Anterior cingulate cortex (tissue), 58 donors: ENCODE measurements around the gene PPP1R13B.
"Not testable (repeated sequence)": the region's sequence is repeated elsewhere in the genome, so short reads cannot be mapped to it uniquely, and the experiment has no call there.

Experiments used
- DNase-seq, 58 donors: peaks; one replicate each; lab custom pipeline; 2025; lab: John Stamatoyannopoulos, UW

The PPP1R13B gene

DNA sequence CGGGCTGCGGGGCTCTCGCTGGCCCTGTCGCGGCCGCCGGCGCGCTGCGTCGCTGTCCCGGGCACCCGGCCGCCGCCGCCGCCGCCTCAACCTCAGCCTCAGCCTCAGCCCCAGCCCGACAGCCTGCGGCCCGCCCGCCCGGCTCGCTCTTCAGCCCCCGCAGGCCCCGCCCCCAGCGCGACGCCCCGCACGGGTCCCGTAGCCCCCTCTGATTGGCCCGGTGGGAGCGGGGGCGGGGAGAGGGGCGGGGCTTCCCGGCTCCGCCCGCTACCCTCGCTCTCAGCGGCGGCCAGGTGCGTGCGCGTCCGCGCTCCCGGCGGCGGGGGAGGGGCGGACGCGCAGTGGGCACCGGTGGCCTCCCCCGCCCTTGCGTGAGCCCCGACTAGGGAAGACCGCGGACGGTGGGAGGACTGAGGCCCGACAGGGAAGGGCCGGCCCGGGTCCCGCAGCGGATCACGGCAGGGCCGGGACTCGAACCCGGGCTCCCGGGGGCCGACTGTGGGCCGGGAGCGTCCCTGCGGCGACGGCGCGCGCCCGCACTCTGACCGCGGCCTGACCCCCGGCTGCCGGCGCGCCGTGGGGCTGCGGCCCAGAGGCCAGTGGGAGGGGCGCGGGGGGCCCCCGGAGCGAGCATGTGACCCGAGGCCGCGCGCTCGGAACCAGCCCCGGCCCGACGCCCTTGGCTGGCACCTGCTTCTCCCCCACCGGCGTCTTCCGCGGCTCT lies at the start of gene PPP1R13B:
Gene PPP1R13B (minus strand): TSS at position 125 of the 724 bp plus-strand sequence. CDS start 268 bp downstream, outside the sequence.
- DNase-seq = peak; percentile 14 to 95 (median 85)

- DNase-seq = no peak
These were observed 49.2 kb upstream of the PPP1R13B start for GRCh38 chr14:103896578-103896977.

DNA sequence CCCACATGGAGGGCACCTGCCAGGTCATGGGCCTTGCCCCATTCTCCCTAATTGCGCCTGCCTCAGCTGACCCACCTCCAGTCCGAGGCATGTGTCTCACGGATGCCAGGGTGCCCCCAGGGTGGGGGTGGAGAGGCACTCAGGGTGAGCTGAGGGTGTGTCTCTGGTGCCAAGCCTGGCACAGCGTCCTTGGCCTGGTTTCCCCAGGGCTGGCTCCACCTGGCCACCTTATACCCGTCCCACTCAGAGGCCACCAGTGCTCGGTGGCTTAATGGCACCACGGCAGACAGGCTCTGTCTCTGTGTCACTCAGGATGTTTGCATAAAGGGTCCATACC lies 47.3 kb upstream of the PPP1R13B start:
- DNase-seq = no peak

- DNase-seq = no peak
These were observed 46.8 kb upstream of the PPP1R13B start for GRCh38 chr14:103894034-103894722.

GRCh38 chr14:103892247-103892646 lies 44.9 kb upstream of the PPP1R13B start:
- DNase-seq = no peak

- DNase-seq = no peak
These were observed 44.4 kb upstream of the PPP1R13B start for GRCh38 chr14:103891667-103892215.

DNA sequence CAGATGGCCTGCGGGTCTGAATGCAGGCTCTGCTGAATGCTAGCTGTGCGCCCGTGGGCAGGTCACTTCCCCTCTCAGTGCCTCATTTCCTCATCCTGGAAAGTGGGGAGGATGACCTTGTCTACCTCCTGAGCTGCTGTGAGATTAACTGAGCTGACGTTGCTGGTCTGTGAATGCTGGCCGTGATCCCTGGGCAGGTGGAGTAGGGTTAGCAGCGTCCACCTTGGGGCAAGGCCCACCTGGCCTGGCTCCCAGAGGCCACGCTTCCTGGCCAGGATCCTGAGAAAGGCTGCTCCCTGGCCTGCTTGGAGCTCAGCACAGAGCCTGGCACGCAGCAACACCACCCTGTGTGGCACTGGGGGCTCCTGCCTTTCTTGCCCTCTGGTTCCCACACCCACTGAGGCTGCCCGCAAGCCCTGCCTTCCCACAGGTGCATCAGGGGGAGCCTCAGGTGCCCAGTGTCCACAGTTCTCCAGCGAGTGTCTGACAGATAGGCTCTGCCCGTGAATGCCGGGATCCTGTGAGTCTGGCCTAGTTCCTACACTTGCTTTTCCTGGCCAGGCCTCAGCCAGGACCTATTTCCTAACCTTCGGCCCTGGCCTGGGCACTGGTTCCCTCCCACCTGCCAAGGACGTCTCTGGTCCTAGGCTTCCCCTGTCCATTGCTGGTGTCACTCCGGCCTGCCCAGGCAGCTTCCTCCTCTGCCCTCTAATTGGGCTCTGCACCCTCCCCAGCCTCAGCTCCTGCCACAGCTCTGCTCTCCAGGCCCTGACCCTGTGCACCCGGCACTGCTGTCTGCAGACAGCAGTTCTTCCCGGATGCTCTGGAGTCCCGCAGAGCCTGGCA lies 43.7 kb upstream of the PPP1R13B start:
- no peak for DNase-seq

GRCh38 chr14:103890052-103890371 lies 42.6 kb upstream of the PPP1R13B start:
- no peak for DNase-seq

DNA sequence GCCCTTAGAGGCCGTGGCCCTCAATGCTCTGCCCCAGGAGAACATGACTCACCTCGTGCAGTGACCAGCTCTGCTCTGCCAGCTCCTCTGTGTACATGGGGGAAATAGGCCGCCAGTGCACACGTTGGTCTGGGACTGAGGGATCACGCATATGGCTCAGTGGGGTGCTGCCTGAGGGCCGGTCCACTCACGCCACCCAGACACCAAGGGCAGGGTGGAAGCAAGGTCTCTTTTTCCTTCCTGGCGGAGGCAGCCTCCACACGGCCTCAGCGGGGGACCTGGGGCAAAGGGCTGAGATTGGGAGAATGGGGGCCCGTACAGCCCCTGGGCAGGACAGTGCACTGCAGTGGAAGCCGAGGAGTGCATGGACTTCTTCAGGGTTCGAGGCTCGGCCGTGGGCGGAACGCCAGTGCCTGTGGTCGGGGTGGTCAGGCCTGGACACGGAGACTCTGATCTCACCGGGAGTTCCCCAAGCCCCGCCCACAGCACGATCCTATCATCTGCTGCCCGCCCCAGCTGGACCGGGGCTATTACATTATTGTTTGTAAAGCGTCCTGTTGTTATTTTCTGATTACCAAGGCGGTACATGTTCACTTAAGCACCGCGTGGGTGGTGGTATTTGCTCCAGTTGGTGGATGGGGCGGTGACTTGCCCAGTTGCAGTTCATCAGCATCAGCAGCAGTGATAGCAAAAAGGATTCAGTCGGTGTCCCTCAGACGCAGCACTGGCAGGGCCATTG lies 42.1 kb upstream of the PPP1R13B start:
- no peak for DNase-seq

- DNase-seq = not testable (repeated sequence)
These were observed 41.6 kb upstream of the PPP1R13B start for GRCh38 chr14:103889002-103889312.

- no peak for DNase-seq
These were observed 40.3 kb upstream of the PPP1R13B start for GRCh38 chr14:103887557-103888115.

GRCh38 chr14:103887170-103887501 lies 39.8 kb upstream of the PPP1R13B start:
- no peak for DNase-seq

DNA sequence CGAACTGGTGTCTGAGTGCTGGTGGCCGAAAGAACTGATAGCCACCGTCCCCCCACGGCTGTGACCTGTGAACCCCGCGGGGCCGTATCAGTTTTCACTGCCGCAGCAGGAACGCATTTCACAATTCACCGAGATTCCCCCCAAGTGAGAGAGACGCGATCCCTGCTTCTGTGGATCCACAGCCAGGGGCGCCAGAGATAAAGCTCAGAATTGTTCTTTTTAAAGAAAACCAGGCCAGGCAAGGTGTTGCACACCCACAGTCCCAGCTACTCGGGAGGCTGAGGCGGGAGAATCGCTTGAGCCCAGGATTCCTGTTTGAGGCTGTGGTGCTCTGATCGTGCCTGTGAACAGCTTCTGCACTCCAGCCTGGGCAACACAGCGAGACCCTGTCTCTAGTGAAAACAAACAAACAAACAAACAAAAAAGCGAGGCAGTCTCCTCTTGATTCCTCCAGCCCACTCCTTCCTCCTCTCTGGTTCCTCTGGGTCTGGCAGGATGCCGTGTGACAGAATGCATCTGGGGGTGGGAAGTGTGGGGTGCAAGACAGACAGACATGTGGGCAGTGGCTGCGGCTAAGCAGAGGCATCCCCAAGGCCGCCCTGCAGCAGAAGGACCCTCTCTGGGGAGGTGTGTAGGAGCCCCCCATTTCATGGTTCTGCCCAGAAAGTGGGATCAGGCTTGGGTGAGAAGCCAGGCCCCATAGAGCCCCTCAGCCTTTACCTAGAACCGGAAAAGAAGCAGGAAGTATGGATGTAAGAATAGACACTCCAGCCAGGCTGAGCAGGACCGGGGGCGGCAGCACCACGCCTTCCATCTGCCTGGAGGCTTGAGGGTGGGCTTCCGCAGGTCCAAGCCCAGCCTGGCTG lies 39.2 kb upstream of the PPP1R13B start:
- DNase-seq = peak in 5 of 58 donors; percentile 14 to 48 (median 36)

DNA sequence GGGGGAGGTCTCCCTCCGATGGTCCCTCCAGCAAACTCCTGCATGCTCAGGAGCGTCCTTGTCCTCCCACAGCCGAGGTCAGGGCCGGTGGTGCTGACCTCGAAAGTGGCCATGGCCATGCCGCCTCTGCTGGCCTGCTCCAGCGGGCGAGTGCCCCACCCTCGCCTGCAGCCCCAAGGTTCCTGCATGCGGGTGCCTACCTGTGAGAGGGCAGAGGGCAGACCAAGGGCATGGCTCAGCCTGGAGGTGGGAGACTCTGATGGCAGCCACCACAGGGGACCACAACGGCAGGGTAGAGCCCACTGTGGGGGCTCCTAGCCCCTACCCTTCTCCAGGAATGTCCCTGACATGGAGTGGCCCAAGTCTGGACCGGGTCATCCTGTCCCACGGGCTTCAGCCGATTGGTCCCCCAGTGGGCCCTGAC lies 38.1 kb upstream of the PPP1R13B start:
- DNase-seq = no peak

- no peak for DNase-seq
These were observed 37.5 kb upstream of the PPP1R13B start for GRCh38 chr14:103884854-103885253.

GRCh38 chr14:103883263-103883523 lies 35.8 kb upstream of the PPP1R13B start:
- DNase-seq = no peak

DNA sequence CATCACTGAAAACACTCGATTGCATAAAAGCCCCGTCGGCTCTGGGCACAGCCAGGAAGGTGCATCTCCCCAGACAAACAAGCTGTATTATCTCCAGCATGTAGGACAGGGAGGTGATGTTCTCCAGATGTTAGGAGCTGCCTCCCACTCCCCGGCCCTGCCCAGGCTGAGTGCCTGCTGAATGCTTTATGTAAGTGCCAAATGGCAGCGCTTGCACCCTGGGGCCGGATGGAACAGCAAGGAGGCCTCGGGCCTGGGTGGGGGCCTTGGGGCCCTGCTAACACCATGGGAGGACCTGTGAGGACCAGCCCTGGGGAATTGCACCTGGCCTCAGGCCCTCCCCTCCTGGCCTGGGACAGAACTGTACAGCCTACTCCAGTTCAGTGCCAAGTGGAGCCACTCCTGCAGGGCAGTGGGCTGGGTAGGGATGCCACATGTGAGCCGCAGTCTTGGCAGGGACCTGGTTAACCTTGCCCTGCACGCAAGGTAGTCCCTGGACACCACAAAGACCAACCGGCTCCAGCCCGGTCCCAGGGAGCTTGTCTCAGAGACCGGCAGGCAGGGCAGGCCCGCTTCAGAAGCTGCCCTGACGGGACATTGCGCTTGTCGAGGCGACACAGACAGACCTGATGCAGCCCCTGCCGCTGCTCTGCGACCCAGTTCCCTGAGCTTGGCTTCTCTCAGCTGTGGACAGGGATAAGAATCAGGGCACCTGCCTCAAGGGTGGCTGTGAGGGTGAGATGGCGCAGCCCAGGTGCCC lies 35.3 kb upstream of the PPP1R13B start:
- DNase-seq = no peak

GRCh38 chr14:103881268-103882201 lies 34.2 kb upstream of the PPP1R13B start:
- DNase-seq = peak in 5 of 58 donors; percentile 10 to 27 (median 23)
